Measurements from ENCODE around the gene LCN10.

DNA sequence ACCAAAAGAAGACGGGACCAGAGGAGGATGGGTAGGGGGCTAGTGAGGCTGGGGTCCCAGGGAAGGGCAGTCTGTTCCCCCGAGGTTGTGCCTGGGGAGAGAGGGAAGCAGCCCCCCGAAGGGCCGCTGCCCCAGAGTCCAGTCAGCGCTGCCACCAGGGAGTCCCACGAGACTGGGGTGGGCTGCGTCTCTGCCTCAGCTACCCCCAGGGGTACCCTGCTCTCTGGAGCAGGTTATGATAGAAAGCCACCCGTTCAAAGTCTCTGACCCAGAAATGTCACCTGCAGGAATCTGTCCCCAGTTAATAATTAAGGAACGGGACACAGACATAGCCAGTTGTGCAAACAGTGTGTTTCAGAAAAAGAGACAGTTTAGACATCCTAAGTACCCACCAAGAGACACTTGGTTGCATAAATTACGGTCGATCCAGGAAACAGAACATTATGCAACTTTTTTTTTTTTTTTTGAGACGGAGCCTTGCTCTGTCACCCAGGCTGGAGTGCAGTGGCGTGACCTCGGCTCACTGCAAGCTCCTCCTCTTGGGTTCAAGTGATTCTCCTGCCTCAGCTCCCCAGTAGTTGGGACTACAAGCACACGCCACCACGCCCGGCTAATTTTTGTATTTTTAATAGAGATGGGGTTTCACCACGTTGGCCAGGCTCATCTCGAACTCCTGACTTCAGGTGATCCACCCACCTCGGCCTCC is 44.8 kb downstream of the LCN10 start:
- no peak for TF ChIP-seq CTCF (IDR thresholded peaks at IDR 0.05)
- no peak for TF ChIP-seq POLR2AphosphoS5 (IDR thresholded peaks at IDR 0.05; ENCODE audit: low read depth, low read length)
- TF ChIP-seq, protein P1, sequence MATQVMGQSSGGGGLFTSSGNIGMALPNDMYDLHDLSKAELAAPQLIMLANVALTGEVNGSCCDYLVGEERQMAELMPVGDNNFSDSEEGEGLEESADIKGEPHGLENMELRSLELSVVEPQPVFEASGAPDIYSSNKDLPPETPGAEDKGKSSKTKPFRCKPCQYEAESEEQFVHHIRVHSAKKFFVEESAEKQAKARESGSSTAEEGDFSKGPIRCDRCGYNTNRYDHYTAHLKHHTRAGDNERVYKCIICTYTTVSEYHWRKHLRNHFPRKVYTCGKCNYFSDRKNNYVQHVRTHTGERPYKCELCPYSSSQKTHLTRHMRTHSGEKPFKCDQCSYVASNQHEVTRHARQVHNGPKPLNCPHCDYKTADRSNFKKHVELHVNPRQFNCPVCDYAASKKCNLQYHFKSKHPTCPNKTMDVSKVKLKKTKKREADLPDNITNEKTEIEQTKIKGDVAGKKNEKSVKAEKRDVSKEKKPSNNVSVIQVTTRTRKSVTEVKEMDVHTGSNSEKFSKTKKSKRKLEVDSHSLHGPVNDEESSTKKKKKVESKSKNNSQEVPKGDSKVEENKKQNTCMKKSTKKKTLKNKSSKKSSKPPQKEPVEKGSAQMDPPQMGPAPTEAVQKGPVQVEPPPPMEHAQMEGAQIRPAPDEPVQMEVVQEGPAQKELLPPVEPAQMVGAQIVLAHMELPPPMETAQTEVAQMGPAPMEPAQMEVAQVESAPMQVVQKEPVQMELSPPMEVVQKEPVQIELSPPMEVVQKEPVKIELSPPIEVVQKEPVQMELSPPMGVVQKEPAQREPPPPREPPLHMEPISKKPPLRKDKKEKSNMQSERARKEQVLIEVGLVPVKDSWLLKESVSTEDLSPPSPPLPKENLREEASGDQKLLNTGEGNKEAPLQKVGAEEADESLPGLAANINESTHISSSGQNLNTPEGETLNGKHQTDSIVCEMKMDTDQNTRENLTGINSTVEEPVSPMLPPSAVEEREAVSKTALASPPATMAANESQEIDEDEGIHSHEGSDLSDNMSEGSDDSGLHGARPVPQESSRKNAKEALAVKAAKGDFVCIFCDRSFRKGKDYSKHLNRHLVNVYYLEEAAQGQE (IDR thresholded peaks at IDR 0.05; ENCODE audit: insufficient read depth in 1 of 2, low read depth in 2 of 2, low read length in 1 of 2): no peak
- no peak for TF ChIP-seq SIN3A (IDR thresholded peaks at IDR 0.05; ENCODE audit: borderline replicate concordance, insufficient read depth, low read depth, low read length)
- no peak for TF ChIP-seq TCF7L2 (IDR thresholded peaks at IDR 0.05; ENCODE audit: low read depth, low read length)
